NCI-H1417 treated with DMSO at 0.1 percent for 48 hours (cell line): ENCODE results near the gene TMBIM6.
"Not testable (repeated sequence)": the region's sequence is repeated elsewhere in the genome, so short reads cannot be mapped to it uniquely, and the experiment has no call there.

Experiments used
- DNase-seq: peaks from one replicate; lab custom pipeline; 2025; lab: John Stamatoyannopoulos, UW

Gene TMBIM6

DNA sequence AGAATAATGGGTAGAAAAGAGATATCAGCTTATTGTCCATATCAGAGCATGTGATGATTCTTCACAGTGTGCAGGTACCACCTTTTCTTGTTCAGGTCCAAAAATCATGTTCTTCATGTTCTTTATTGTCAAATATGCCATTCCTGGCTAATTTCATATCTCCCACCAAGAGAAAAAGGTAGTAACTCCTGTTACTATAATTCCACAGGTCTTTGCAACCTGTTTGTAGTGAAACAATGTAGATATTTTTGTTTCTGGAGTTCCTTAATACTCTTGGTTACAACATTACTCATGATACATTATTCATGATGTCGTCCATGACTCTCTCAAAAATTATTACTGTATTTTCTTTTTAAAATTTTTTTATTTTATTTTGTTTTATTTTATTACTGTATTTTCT, 11.3 kb upstream of the TMBIM6 start:
- no peak for DNase-seq

GRCh38 chr12:49730568-49731101, 10.7 kb upstream of the TMBIM6 start:
- no peak for DNase-seq

DNA sequence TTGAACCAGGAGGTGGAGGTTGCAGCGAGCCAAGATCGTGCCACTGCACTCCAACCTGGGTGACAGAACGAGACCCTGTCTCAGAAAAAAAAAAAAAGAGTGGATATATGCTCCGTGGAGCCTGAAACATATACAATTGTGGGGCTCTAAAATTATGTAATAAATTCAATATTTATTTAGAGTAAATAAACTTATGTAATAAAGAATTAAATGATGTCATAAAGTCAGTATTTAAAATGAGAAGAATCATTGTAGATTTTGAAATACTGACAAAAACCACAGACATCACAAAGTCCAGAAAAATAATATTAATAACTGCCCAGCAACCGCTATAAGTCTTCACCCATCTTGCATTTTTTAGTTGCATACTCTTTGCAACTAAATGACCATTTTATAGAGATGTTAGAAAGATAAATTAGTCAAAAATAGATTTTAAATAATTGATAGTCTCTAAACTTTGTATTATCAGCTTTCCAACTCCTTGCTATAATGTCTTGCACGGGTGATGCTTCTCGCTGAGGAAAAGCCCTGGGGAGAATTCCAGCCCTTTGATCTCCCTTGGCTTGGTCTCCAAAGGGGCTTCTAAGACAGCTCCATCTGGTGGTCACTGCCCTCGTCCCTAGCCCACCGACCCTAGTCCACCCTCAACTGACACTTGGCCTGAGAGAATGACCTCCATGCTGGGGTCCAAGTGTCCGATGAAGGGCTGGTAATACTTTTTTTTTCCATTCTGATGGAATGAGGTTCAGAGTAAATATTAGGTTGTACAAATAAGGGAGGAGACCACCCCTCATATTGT, 7.9 kb upstream of the TMBIM6 start:
- no peak for DNase-seq

DNA sequence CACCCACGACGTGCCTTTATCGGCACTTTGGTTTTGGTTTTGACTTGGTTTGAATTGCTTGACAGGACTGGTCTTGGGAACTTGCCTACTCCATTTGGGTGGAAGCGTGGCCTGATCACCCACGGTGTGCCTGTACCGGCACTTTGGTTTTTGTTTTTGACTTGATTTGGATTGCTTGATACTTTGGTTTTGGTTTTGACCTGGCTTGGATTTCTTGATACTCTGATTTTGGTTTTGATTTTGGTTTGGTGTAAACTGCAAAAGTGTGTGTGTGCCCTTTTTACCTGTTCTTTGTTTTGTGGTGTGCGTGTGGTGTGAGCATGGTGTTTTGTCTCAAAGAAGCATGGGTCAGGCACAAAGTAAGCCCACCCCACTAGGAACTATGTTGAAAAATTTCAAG, 6.5 kb upstream of the TMBIM6 start:
- DNase-seq: not testable (repeated sequence)

DNA sequence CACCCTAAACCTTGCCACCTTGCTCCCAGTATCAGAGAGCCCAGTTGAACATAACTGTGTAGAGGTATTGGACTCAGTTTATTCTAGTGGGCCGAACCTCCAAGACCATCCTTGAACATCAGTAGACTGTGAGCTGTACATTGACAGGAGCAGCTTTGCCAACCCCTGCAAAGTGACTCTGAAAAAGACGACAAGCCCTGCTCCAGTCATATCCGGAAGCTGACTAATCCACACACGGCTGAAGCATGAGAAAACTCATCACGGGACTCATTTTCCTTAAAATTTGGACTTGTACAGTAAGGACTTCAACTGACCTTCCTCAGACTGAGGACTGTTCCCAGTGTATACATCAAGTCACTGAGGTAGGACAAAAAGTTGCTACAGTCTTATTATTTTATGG, 2.6 kb upstream of the TMBIM6 start:
- not testable (repeated sequence) for DNase-seq

DNA sequence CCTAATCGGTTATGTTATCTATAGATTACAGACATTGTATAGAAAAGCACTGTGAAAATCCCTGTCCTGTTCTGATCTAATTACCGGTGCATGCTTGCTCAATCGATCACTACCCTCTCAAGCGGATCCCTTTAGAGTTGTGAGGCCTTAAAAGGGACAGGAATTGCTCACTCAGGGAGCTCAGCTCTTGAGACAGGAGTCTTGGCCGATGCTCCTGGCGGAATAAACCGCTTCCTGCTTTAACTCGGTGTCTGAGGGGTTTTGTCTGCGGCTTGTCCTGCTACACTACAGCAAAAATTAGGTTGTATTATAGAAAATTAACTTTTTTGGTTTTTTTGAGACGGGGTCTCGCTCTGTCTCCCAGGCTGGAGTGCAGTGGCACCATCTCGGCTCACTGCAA, 1.1 kb upstream of the TMBIM6 start:
- DNase-seq: not testable (repeated sequence)

GRCh38 chr12:49741882-49742620, 694 bp downstream of the TMBIM6 start:
- no peak for DNase-seq

DNA sequence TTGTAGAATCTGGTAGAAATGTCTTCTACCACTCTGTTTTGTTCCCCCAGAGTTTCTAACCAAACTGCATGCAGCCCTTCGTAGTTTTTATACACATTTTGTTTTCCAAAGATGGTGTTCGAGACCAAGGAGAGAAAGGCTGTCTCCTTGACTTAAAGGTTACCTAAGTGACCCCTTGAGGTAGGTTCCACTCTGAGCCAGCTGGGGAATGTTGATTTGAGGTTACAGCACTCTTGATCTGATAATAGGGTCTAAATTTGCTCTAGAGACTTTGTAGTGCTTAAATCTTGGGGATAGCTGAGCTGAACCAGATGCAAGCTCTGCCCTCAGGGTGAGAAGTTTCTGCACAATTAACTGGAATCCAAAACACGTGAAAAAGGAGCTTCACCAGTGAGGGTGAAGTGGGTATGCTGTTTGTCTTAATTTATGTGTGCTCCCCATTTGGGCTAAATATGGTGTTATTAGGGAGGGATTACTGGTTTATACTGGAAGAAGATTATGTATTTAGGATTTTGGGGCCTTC, 3.1 kb downstream of the TMBIM6 start:
- DNase-seq: no peak

GRCh38 chr12:49748306-49748705, 6.9 kb downstream of the TMBIM6 start:
- DNase-seq: no peak

DNA sequence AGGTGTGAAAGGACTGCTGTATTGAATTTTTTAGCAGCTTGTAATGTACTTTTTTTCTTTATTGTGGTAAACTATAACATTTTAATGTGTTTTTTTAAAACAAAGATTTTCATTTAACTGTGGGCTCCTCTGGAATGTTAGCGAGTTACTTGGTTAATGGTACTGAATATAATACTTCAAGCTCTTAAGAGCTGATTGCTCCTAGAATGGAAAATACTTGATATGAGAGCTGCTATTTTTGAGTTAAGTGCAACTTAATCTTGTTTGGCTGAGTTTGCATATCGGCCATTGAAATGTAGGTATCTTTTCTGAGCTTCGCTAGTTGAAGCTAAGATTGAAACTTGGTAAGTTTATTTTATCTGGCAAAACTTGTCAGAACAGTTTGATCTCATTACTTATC, 7.4 kb downstream of the TMBIM6 start:
- DNase-seq: no peak

DNA sequence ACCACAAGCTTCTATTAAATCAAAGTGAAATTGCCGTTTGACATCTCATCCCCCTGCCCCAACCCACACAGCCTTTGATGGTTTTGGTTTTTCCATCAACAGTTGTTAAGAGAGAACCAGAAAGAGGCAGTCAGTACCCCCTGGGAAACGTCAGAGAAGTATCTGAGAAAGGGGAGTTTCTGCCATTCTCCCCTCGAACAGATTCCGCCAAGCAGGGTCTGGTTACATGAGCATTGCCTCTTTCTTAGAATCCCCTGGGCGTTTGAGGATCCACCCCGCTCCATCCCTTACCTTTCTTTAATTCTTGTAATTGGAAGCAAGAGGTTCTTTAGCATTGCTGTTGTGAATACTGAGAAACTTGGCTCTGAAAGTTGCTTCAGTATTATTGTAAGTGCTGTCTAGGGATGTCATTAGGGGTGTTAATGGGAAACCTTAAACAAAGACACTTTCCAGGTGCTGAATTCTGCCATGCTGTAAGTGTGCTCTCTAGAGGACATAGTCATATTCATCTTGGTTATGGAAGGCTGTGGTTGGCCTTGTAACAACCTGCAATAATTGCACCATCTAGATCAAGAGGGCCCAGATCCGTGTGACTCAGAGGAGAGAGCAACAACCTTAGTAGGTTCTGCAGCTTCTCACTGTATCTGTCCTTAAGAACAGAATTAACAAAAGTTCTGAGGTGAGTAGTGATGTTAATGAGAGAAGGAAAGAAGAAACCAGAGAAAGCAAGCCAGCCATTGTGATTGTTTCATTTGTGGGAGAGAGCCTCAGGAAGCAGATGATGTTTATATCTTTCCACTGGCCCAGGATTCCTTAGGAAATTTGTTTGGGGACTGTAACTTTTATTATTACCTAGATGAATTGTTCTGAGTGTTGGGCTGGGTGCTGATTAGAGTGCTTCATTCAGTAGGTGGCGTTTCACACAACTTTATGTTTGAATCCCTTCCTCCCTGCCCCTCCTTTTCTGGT, 9.0 kb downstream of the TMBIM6 start:
- no peak for DNase-seq

DNA sequence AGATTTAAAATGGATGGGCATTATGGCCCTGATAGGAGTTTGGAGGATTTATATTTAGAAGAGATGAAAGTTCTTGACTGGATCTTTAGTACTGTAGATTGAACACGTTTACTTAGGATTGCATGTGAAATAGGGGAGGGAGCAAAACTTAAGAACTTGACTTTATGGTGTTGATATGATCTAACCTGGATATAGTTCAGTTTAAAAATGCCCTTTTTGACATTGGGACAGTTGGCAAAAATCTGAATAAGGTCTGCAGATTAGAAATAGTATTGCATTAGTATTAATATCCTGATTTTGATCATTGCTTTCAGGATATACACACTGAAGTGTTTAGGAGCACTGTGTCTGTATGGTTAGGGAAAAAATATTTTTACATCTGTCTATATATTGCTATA, 9.6 kb downstream of the TMBIM6 start:
- DNase-seq: no peak

DNA sequence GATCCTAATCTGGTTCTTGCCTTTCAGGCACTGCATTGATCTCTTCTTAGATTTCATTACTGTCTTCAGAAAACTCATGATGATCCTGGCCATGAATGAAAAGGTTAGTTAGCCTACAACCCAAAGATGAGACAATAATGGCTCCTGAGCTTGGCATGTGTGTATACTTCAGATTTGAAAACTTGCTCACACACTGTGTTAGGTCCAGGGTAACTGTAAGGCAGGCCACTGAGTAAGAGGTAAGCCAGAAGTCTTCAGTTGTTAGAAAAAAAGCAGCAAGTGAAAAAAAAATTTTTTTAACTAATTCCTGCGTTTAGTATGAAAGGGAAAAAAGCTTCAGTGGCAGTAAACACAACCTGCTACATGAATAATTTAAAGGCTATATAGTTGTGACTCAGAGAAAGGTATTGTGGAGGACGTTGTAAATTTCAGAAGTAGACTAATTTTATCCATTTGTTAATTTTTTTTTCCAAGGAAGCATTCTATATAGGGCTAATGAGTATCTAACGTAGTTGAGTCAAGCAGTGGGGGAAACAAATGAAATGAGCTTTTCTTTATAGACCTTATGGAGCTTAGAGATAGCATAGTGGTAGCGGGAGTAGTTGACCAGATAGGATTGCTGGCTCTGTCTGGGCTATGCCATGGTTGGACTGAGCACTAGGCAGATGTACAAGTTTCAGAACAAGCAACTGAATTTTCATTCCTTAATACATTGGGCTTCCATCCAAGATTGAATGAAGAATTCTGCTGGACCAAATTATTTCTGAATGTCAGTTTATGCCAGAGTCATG, 20.5 kb downstream of the TMBIM6 start:
- DNase-seq: no peak

- DNase-seq: no peak
Measured at GRCh38 chr12:49762468-49762847, 21.1 kb downstream of the TMBIM6 start.

DNA sequence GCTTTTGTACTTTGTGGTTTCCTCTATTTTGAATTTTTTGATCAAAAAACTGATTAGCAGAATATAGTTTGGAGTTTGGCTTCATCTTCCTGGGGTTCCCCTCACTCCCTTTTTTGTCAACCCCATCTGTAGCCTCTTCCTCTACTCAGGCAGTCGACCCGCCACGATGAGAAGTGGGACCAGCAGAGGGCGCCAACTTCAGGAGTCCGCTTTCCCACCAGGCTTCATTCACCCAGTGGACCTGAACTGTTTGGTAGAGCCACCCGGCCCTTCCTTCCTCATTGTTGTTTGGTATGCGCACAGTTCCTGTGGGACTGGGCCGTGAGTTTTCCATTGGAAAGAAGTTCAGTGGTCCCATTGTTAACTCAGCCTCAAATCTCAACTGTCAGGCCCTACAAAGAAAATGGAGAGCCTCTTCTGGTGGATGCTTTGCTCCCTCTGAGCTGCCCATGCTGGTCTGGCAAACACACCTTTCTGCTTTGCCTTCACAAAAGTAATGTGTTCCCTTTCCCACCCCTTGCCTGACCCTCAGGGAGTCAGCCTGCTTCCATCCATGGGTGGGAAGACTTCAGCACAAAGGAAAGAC, 21.7 kb downstream of the TMBIM6 start:
- DNase-seq: no peak

DNA sequence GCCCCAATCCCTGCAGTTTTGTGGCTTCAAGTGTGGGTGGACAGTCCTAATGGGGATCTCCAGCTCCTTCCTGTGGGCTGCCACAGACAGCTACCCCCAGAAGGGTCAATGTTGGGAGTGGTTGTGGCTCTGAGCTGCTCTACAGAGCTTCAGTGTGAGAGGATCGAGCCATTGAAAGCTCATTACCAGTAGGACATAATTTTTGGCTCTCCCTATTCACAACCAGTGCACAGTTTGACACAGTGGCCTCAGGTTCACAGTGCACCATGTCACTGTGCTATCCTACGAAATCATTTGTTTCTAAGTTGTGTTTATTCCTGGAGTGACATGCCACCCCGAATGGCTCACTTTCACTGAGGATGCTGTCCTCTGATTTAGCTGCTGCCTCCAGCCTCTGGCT, 22.8 kb downstream of the TMBIM6 start:
- no peak for DNase-seq

- DNase-seq: no peak
Measured at GRCh38 chr12:49766115-49766455, 24.7 kb downstream of the TMBIM6 start.

DNA sequence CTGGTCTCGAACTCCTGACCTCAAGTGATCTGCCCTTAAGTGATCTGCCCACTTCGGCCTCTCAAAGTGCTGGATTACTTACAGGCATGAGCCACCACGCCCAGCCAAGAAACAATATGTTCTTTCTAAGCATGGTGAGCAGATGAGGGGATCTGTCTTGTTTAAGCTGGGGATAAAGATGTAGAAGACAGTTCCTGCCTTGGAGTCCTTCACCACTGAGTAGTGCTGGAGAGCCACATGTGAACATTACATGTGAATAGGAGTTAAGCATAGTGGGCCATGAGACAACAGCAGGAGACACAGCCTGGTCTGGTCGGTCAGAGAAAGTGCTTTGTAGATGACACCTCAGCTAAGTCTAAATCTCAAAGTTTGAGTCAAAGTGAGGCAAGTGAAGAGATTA, 26.0 kb downstream of the TMBIM6 start:
- no peak for DNase-seq

GRCh38 chr12:49773102-49773501, 31.7 kb downstream of the TMBIM6 start:
- DNase-seq: not testable (repeated sequence)

DNA sequence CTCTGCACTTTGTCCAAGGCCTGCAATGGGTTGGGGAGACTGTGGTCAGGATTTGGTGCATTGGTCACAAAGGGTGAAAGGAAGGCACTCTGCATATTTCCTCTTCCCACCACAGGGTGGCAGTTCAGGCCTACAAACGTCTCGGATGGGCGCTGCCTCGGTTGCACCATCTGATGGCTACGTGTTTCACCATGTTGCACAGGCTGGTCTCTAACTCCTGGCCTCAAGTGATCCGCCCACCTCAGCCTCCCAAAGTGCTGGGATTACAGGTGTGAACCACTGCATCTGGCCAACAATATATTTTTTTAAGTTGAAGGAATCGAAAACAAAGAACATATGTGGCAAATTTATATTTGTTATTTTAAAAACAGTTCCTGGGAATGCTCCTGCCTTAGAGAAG, 35.1 kb downstream of the TMBIM6 start:
- DNase-seq: no peak

GRCh38 chr12:49776858-49777257, 35.5 kb downstream of the TMBIM6 start:
- DNase-seq: no peak
